ENCODE measurements around the gene NDRG4.

Gene NDRG4

GRCh38 chr16:58508671-58509251 is 8.8 kb downstream of the NDRG4 start:
- in situ Hi-C loops (cut with MboI; ENCODE audit: low sequenced_read_pairs), result no loop called here

GRCh38 chr16:58509256-58510096 is 9.5 kb downstream of the NDRG4 start:
- in situ Hi-C loops (cut with MboI; ENCODE audit: low sequenced_read_pairs), result no loop called here

- in situ Hi-C loops (cut with MboI; ENCODE audit: low sequenced_read_pairs), result no loop called here
These were observed 10.3 kb downstream of the NDRG4 start for GRCh38 chr16:58510097-58510775.

- in situ Hi-C loops (cut with MboI; ENCODE audit: low sequenced_read_pairs), result no loop called here
These were observed 11.1 kb downstream of the NDRG4 start for GRCh38 chr16:58510776-58511628.

- in situ Hi-C loops (cut with MboI; ENCODE audit: low sequenced_read_pairs), result no loop called here
These were observed 12.2 kb downstream of the NDRG4 start for GRCh38 chr16:58511933-58512815.

GRCh38 chr16:58513874-58514273 is 13.9 kb downstream of the NDRG4 start:
- in situ Hi-C loops (cut with MboI; ENCODE audit: low sequenced_read_pairs), result no loop called here

GRCh38 chr16:58515125-58515870 is 15.4 kb downstream of the NDRG4 start, which contains the start of gene SETD6:
TSS of gene SETD6 (plus strand) at chr16:58515517. CDS start at chr16:58515538, 21 bp downstream.
- in situ Hi-C loops (cut with MboI; ENCODE audit: low sequenced_read_pairs), result no loop called here

GRCh38 chr16:58515871-58516767 is 16.2 kb downstream of the NDRG4 start:
- in situ Hi-C loops (cut with MboI; ENCODE audit: low sequenced_read_pairs), result no loop called here

- in situ Hi-C loops (cut with MboI; ENCODE audit: low sequenced_read_pairs), result no loop called here
These were observed 16.8 kb downstream of the NDRG4 start for GRCh38 chr16:58516768-58517107.

GRCh38 chr16:58518083-58518979 is 18.4 kb downstream of the NDRG4 start:
- in situ Hi-C loops (cut with MboI; ENCODE audit: low sequenced_read_pairs), result no loop called here

GRCh38 chr16:58518980-58519368 is 19.0 kb downstream of the NDRG4 start:
- in situ Hi-C loops (cut with MboI; ENCODE audit: low sequenced_read_pairs), result no loop called here

GRCh38 chr16:58519707-58520106 is 19.8 kb downstream of the NDRG4 start:
- in situ Hi-C loops (cut with MboI; ENCODE audit: low sequenced_read_pairs), result no loop called here

- in situ Hi-C loops (cut with MboI; ENCODE audit: low sequenced_read_pairs), result loop anchor here (10.0 kb wide), 1 partner anchor 55 kb away; no protein-coding TSS in a partner anchor
These were observed 30.2 kb downstream of the NDRG4 start for GRCh38 chr16:58530179-58530578.

GRCh38 chr16:58532414-58532813 is 32.5 kb downstream of the NDRG4 start:
- in situ Hi-C loops (cut with MboI; ENCODE audit: low sequenced_read_pairs), result loop anchor here (10.0 kb wide), 1 partner anchor 52 kb away; no protein-coding TSS in a partner anchor

- in situ Hi-C loops (cut with MboI; ENCODE audit: low sequenced_read_pairs), result loop anchor here (10.0 kb wide), 1 partner anchor 51 kb away; no protein-coding TSS in a partner anchor
These were observed 34.0 kb downstream of the NDRG4 start for GRCh38 chr16:58533751-58534470.

GRCh38 chr16:58535100-58535499 is 35.2 kb downstream of the NDRG4 start:
- in situ Hi-C loops (cut with MboI; ENCODE audit: low sequenced_read_pairs), result loop anchor here (10.0 kb wide), 1 partner anchor 50 kb away; no protein-coding TSS in a partner anchor
